Sigmoid colon (tissue), 7 donors: ENCODE measurements around the gene UVRAG. TPM values are rescaled to one million over a fixed set of nuclear protein-coding genes. Genes with fewer than 3 reads are reported as not detected.

Experiments used
- DNase-seq: peaks from one replicate; pipeline ENCODE4 v3.0.0-alpha.2; 2019
- H3K27ac ChIP-seq, 4 donors: fragments of 200-600 bp; sonication (generic); one replicate each; pipeline ENCODE4 v1.5.1; 2016 to 2019; ENCODE audit warnings: mild to moderate bottlenecking in 1 of 4
- H3K27me3 ChIP-seq, 3 donors: fragments of 200-600 bp; sonication (generic); one replicate each; pipeline ENCODE4 v1.5.1; 2019; ENCODE audit warnings: mild to moderate bottlenecking in 1 of 3
- H3K36me3 ChIP-seq, 4 donors: fragments of 200-600 bp; sonication (generic); one replicate each; pipeline ENCODE4 v1.5.1; 2016 to 2019
- H3K4me1 ChIP-seq, 4 donors: fragments of 200-600 bp; sonication (generic); one replicate each; pipeline ENCODE4 v1.5.1; 2017 to 2019
- H3K4me3 ChIP-seq, 4 donors: fragments of 200-600 bp; sonication (generic); one replicate each; pipeline ENCODE4 v1.5.1; 2017 to 2019; ENCODE audit warnings: mild to moderate bottlenecking in 2 of 4, moderate library complexity in 1 of 4
- H3K9me3 ChIP-seq, 4 donors: fragments of 200-600 bp in 3 of 4; sonication (generic) in 3 of 4; one replicate each; pipeline versions ENCODE4 v1.5.1 to v1.6.1; 2013 to 2019
- EP300 ChIP-seq, 4 donors: sonication (generic); formaldehyde crosslinking; IDR thresholded peaks; one replicate each; pipeline ENCODE4 v1.6.1; 2017; ENCODE audit warnings: antibody characterized with exemption in 4 of 4
- POLR2A ChIP-seq, 2 donors: fragments of 450-650 bp; IDR thresholded peaks; one replicate each; pipeline ENCODE4 v1.6.1; 2016; ENCODE audit warnings: antibody characterized with exemption in 2 of 2, mild to moderate bottlenecking in 2 of 2, moderate library complexity in 2 of 2
- POLR2AphosphoS5 ChIP-seq, 4 donors: sonication (generic); formaldehyde crosslinking; IDR thresholded peaks; one replicate each; pipeline ENCODE4 v1.6.1; 2017; ENCODE audit warnings: antibody characterized with exemption in 4 of 4
- WGBS, 2 donors: extraction: QIAGEN DNeasy Blood & Tissue Kit; methylation state at CpG; one replicate each; pipeline ENCODE4 v1.1.7; 2013; 5-methylcytosine and 5-hydroxymethylcytosine counted together
- intact Hi-C: fragments of 100-400 bp; cut with DNase I; formaldehyde crosslinking; loops from one replicate; pipeline ENCODE4 v1.15.1; 2023
- polyA plus RNA-seq, 3 donors: library from polyadenylated mRNA; stranded (reverse); fragments of 200-250 nt; gene quantifications; one replicate each; pipeline ENCODE4 v1.2.3, GENCODE V29; 2013
- total RNA-seq, 4 donors: library from RNA; depleted of rRNA; stranded (reverse); fragments of >200 nt; gene quantifications; one replicate each; pipeline ENCODE4 v1.1.0, GENCODE V29; 2016
- TF ChIP-seq, protein P1 (sequence below), 4 experiments: fragments of 450-650 bp in 3 of 4; fragments of 200-600 bp in 1 of 4; IDR thresholded peaks; one replicate each; pipeline ENCODE4 v1.5.1; 2016 to 2019; ENCODE audit warnings: antibody characterized with exemption in 4 of 4, mild to moderate bottlenecking in 3 of 4, moderate library complexity in 2 of 4
- donor health status: healthy with polysubstance abuse.
- donor health status: Bipolar disorder and iron deficiency.
- donor health status: healthy.

UVRAG gene
- total RNA-seq (10 to 100 TPM; 29.3 to 43.2 (median 35.6) TPM), polyA plus RNA-seq (10 to 100 TPM in 1 of 3 donors, 1 to 10 TPM in 2; 4.9 to 10.8 (median 6.6) TPM)

DNA sequence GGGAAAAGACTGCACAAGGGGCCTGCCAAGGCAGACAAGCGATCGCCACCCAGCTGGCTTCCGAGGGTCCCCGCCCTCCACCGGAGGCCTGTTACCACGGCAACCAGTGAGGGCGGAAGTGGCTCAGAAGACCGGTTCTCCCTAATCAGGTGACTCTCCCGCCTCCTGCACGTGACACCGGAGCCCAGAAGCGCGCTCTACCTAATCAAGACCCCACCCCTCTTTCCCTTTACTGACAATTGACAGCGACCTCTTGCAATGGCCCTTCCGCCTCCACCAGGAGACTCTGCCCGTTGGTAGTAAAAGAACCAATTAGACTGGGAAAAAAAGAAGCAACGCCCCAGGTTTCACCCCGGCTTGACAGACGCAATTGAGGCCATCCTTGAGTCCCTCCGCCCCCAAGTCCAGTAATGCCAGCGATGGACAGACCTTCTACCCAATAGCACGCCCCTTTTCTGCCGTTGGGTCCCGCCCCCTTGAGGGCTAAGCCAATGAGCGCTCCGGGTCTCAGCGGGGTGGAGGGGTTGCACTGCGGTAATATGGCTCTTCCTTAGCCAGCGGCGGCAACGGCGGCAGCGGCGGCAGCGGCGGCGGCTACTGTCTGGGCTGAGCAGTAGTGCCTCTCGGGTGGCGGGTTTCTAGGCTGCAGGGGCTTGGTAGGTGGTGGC is at the start of gene UVRAG:
Gene UVRAG, plus strand, starts transcription at position 534 of the 668 bp plus-strand sequence. CDS start 198 bp downstream, outside the sequence.
- Histone ChIP-seq H3K4me1 (peaks cover 0 to 42% (median 28%) of the 10 kb centered on the region in 4 donors), H3K27ac (peak within 1 kb of the TSS; percentile 94 to 98 (median 96)), H3K36me3 (no peaks in the 10 kb centered on the region), H3K27me3 (no peaks in the 10 kb centered on the region), H3K9me3 (no peaks in the 10 kb centered on the region), H3K4me3 (peak within 1 kb of the TSS; percentile 89 to 98 (median 94))
- 0% methylated on average over 39 of the region's 39 CpGs for WGBS, 2 donors
- TF ChIP-seq POLR2AphosphoS5 (IDR thresholded peaks at IDR 0.05): peak; percentile 92 to 96 (median 94)
- TF ChIP-seq EP300 (IDR thresholded peaks at IDR 0.05): peak in 1 of 4 donors; percentile 37
- peak; percentile 77 to 83 for TF ChIP-seq POLR2A (IDR thresholded peaks at IDR 0.05)
- TF ChIP-seq, protein P1, sequence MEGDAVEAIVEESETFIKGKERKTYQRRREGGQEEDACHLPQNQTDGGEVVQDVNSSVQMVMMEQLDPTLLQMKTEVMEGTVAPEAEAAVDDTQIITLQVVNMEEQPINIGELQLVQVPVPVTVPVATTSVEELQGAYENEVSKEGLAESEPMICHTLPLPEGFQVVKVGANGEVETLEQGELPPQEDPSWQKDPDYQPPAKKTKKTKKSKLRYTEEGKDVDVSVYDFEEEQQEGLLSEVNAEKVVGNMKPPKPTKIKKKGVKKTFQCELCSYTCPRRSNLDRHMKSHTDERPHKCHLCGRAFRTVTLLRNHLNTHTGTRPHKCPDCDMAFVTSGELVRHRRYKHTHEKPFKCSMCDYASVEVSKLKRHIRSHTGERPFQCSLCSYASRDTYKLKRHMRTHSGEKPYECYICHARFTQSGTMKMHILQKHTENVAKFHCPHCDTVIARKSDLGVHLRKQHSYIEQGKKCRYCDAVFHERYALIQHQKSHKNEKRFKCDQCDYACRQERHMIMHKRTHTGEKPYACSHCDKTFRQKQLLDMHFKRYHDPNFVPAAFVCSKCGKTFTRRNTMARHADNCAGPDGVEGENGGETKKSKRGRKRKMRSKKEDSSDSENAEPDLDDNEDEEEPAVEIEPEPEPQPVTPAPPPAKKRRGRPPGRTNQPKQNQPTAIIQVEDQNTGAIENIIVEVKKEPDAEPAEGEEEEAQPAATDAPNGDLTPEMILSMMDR (IDR thresholded peaks at IDR 0.05): peak in 3 of 4 experiments; percentile 15 to 36 (median 19)
- peak; percentile 99 for DNase-seq
- intact Hi-C loops: loop anchor here (10.0 kb wide), 1 partner anchor 230 kb away; no protein-coding TSS in a partner anchor

DNA sequence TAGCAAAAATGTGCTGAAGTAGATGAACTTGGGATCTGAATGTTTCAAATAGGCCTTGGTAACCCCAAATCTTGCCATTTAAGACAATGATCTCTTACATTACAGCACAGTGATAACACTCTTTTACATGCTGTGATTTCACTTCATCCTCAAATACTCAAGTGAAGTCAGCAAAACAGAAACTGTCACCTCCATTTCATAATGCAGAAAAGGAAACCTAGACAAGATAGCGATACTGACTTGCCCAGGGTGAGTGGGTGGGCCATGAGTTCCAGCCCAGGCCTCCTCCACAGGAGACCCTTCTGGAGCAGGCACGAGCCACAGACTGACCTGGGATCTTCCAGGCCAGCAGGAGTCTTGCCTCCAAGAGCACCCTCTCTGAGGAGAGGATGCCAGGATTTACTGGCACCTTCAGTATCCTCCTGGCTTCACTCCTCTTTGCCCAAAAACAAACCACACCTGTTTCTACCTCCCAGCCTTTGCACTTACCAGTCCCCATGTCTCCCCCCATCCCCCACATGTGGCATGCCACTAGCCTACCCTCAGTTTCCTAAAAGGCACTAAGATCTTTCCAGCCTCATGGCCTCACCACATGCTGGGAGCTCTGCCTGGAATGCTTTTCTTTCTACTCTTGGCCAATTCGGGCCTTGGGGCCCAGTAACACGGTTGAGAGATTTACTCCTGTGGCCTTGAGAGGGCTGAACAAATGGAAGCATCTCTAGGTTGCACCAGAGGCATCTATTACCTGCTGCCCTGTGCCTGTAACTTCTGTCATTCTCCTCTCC is 48.4 kb upstream of the UVRAG start:
- DNase-seq: peak; percentile 30
- Histone ChIP-seq H3K27ac (no peak overlapping the region), H3K4me3 (no peak overlapping the region), H3K27me3 (peaks cover 0 to 3% (median 0%) of the 10 kb centered on the region in 3 donors), H3K9me3 (no peaks in the 10 kb centered on the region), H3K4me1 (peaks cover 0 to 20% (median 19%) of the 10 kb centered on the region in 4 donors), H3K36me3 (no peaks in the 10 kb centered on the region)
- intact Hi-C loops: loop anchor here (5.0 kb wide), 2 partner anchors 54 to 219 kb away; no protein-coding TSS in a partner anchor
- WGBS, 2 donors: 85% methylated on average over 4 of the region's 4 CpGs
- TF ChIP-seq POLR2A (IDR thresholded peaks at IDR 0.05): no peak
- no peak for TF ChIP-seq EP300 (IDR thresholded peaks at IDR 0.05)
- TF ChIP-seq, protein P1 (IDR thresholded peaks at IDR 0.05): no peak
- TF ChIP-seq POLR2AphosphoS5 (IDR thresholded peaks at IDR 0.05): no peak

DNA sequence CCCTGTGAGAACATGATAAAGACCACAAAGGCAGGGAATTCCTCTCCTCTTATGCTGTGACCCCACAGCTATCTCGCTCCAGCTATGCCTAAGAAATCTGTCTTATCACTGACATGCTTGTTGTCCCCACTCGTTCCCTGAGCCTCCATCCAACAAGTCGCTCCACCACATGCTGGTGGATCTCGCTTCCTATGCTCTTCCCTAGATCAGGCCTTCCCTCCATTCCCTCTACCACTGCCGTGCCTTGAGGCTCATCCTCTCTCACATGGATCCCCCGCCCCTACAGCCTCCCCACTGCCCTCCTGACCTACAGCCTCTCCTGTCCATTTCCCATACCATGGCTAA is 47.8 kb upstream of the UVRAG start:
- 95 to 97% methylated on average over 6 of the region's 6 CpGs for WGBS, 2 donors

DNA sequence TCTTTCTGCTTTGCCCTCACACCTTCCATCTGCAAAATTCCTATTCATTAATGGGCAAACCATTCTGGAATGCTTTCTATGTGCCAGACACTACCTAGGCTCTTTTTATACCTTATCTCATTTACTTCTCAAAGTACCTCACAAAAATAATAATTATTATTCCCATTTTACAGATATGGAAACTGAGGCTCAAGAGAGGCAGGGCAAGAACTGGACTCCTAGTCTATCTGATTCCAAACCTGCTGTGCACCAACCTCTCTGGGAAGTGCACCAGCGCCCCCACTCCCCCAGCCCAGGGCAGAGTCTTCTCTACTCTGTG is 47.3 kb upstream of the UVRAG start:
- Histone ChIP-seq H3K27me3 (peaks cover 0 to 3% (median 0%) of the 10 kb centered on the region in 3 donors), H3K36me3 (no peaks in the 10 kb centered on the region), H3K27ac (no peak overlapping the region), H3K4me3 (peak overlapping the region in 2 of 4 donors; percentile 54), H3K4me1 (peaks cover 0 to 20% (median 19%) of the 10 kb centered on the region in 4 donors), H3K9me3 (no peaks in the 10 kb centered on the region)
- no peak for DNase-seq
- intact Hi-C loops: loop anchor here (5.0 kb wide), 2 partner anchors 55 to 220 kb away; no protein-coding TSS in a partner anchor
- TF ChIP-seq, protein P1 (IDR thresholded peaks at IDR 0.05): no peak
- TF ChIP-seq EP300 (IDR thresholded peaks at IDR 0.05) (no peak), POLR2A (IDR thresholded peaks at IDR 0.05) (no peak), POLR2AphosphoS5 (IDR thresholded peaks at IDR 0.05) (no peak)
- WGBS, 2 donors: 31 to 46% methylated on average over 1 of the region's 1 CpG

More for the DNA sequence above, 47.8 kb upstream of the UVRAG start:
- no peak overlapping the region for H3K4me3 ChIP-seq
- TF ChIP-seq, protein P1 (IDR thresholded peaks at IDR 0.05): no peak
- no peak for TF ChIP-seq EP300 (IDR thresholded peaks at IDR 0.05)
- no peak for TF ChIP-seq POLR2A (IDR thresholded peaks at IDR 0.05)
- TF ChIP-seq POLR2AphosphoS5 (IDR thresholded peaks at IDR 0.05): no peak
- no peaks in the 10 kb centered on the region for H3K9me3 ChIP-seq
- H3K27ac ChIP-seq: no peak overlapping the region
- H3K27me3 ChIP-seq: peaks cover 0 to 3% (median 0%) of the 10 kb centered on the region in 3 donors
- DNase-seq: peak; percentile 46
- intact Hi-C loops: loop anchor here (5.0 kb wide), 2 partner anchors 55 to 220 kb away; no protein-coding TSS in a partner anchor
- H3K4me1 ChIP-seq: peaks cover 0 to 20% (median 19%) of the 10 kb centered on the region in 4 donors
- H3K36me3 ChIP-seq: no peaks in the 10 kb centered on the region
